ENCODE results near the gene POC1B. TPM values are rescaled to one million over a fixed set of nuclear protein-coding genes. Genes with fewer than 3 reads are reported as not detected.

POC1B gene
- total RNA-seq, 2 donors from 2014 or later: 10.9 to 32.6 TPM

DNA sequence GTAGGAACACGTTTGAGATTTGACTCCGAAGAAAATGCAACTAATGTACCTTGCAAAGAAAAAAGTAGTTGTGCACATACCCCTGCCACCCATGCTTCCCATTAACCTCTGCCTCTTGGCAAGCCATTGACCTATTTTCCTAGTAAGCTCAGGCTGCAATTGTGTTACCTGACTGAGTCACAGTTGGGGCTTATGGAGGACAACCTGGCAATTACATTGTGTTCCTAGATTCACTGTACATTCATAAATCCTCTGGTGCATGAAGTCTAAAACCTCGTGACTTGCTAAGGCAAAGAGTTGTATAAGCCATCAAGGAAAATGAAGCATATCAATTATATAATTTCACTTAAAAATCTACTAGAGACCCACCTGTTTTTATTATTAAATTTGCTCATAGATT, 111.5 kb downstream of the POC1B start:
- Histone ChIP-seq H3K4me1 (no peaks in the 10 kb centered on the region), H3K27me3 (no peaks in the 10 kb centered on the region), H3K36me3 (replicated peaks in 1 of 2; ENCODE audit: insufficient read depth in 1 of 2, low read depth in 2 of 2) (no peaks in the 10 kb centered on the region), H3K27ac (no peak overlapping the region), H3K9me3 (no peaks in the 10 kb centered on the region), H3K4me3 (no peak overlapping the region)
- 88 to 90% methylated on average over 3 of the region's 3 CpGs for WGBS, 2 donors
- ATAC-seq (no peak), DNase-seq (no peak)
- intact Hi-C loops (cut with DNase I): no loop called here
- TF ChIP-seq, protein P1, sequence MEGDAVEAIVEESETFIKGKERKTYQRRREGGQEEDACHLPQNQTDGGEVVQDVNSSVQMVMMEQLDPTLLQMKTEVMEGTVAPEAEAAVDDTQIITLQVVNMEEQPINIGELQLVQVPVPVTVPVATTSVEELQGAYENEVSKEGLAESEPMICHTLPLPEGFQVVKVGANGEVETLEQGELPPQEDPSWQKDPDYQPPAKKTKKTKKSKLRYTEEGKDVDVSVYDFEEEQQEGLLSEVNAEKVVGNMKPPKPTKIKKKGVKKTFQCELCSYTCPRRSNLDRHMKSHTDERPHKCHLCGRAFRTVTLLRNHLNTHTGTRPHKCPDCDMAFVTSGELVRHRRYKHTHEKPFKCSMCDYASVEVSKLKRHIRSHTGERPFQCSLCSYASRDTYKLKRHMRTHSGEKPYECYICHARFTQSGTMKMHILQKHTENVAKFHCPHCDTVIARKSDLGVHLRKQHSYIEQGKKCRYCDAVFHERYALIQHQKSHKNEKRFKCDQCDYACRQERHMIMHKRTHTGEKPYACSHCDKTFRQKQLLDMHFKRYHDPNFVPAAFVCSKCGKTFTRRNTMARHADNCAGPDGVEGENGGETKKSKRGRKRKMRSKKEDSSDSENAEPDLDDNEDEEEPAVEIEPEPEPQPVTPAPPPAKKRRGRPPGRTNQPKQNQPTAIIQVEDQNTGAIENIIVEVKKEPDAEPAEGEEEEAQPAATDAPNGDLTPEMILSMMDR (IDR thresholded peaks at IDR 0.05): no peak
- TF ChIP-seq POLR2A (IDR thresholded peaks at IDR 0.05): no peak

DNA sequence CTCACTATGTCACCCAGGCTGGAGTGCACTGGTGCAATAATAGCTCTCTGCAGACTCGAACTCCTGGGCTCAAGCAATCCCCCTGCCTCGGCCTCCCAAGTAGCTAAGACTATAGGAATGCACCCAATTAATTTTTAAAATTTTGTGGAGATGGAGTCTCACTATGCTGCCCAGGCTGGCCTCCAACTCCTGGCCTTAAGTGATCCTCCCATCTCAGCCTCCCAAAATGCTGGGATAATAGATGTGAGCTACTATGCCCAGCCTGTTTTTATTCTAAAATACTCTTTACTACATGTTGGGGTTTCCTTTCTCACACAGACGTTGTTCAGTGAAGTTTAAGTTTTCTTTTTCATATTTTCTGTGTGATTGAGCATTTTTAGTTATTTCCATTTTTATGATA, 112.6 kb downstream of the POC1B start:
- WGBS, 2 donors: 84 to 89% methylated on average over 3 of the region's 3 CpGs
- H3K9me3 ChIP-seq: no peaks in the 10 kb centered on the region
- no peak for TF ChIP-seq POLR2A (IDR thresholded peaks at IDR 0.05)
- TF ChIP-seq, protein P1 (IDR thresholded peaks at IDR 0.05): no peak
- ATAC-seq (no peak), DNase-seq (no peak)
- no peak overlapping the region for H3K4me3 ChIP-seq
- H3K27ac ChIP-seq: no peak overlapping the region
- H3K4me1 ChIP-seq: no peaks in the 10 kb centered on the region
- intact Hi-C loops (cut with DNase I): no loop called here
- H3K27me3 ChIP-seq: no peaks in the 10 kb centered on the region
- H3K36me3 ChIP-seq (replicated peaks in 1 of 2; ENCODE audit: insufficient read depth in 1 of 2, low read depth in 2 of 2): no peaks in the 10 kb centered on the region

DNA sequence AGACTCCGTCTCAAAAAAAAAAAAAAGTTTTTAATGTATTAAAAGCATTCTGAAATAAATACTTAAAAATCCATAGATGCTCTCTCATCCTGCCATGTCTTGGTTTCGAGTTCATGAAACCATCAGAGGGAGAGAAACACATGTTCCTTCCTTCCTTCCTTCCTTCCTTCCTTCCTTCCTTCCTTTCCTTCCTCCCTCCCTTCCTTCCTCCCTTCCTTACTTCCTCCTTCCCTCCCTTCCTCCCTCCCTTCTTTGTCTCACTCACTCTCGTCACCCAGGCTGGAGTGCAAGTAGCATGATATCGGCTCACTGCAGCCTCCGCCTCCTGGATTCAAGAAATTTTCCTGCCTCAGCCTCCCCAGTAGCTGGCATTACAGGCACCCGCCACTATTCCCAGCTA, 113.2 kb downstream of the POC1B start:
- ATAC-seq (no peak), DNase-seq (no peak)
- H3K27me3 ChIP-seq: no peaks in the 10 kb centered on the region
- H3K4me1 ChIP-seq: no peaks in the 10 kb centered on the region
- 94 to 95% methylated on average over 6 of the region's 6 CpGs for WGBS, 2 donors
- no peak overlapping the region for H3K4me3 ChIP-seq
- H3K9me3 ChIP-seq: no peaks in the 10 kb centered on the region
- TF ChIP-seq POLR2A (IDR thresholded peaks at IDR 0.05): no peak
- TF ChIP-seq, protein P1 (IDR thresholded peaks at IDR 0.05): no peak
- H3K27ac ChIP-seq: no peak overlapping the region
- intact Hi-C loops (cut with DNase I): no loop called here
- H3K36me3 ChIP-seq (replicated peaks in 1 of 2; ENCODE audit: insufficient read depth in 1 of 2, low read depth in 2 of 2): no peaks in the 10 kb centered on the region

DNA sequence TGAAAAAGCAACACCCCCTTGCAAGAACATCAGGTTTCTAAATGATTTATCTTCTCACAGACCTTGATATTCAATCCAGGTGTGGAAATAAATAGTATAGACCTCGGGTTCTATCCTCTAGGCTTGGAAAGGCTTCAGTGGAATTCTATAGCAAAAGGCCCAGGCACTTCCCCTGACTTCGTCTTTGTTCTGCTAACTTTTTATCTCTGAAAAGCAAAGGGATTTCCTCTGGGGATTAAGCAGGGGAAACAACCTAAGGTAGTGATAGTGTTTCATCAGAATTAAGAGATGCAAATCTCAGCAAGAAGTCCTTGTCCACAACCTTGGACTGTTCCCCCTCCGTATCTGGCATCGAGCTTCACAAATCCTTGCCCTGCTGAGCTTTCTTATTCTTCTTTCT, 114.0 kb downstream of the POC1B start:
- Histone ChIP-seq H3K27me3 (no peaks in the 10 kb centered on the region), H3K4me3 (no peak overlapping the region), H3K9me3 (no peaks in the 10 kb centered on the region), H3K36me3 (replicated peaks in 1 of 2; ENCODE audit: insufficient read depth in 1 of 2, low read depth in 2 of 2) (no peaks in the 10 kb centered on the region), H3K4me1 (no peaks in the 10 kb centered on the region), H3K27ac (no peak overlapping the region)
- intact Hi-C loops (cut with DNase I): no loop called here
- DNase-seq (no peak), ATAC-seq (no peak)
- WGBS, 2 donors: 70 to 75% methylated on average over 4 of the region's 4 CpGs
- TF ChIP-seq, protein P1 (IDR thresholded peaks at IDR 0.05): no peak
- TF ChIP-seq POLR2A (IDR thresholded peaks at IDR 0.05): no peak

DNA sequence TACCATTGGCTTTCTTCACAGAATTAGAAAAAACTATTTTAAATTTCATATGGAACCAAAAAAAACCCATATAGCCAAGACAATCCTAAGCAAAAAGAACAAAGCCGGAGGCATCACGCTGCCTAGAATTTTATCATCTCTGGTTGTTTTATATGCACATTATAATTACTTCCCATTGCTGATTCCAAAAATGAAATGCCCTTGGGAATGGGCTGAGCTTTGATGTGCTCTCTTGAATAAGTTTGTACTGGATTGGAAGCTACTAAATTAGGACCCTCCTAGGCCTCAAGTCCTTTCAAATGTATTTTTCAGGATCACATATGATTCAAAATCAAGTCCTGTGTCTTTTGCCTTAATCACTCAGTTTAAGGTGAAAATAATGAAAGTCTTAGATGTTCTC, 114.6 kb downstream of the POC1B start:
- WGBS, 2 donors: 95 to 96% methylated on average over 2 of the region's 2 CpGs

More for the DNA sequence above, 114.6 kb downstream of the POC1B start:
- TF ChIP-seq POLR2A (IDR thresholded peaks at IDR 0.05): no peak
- no peak overlapping the region for H3K27ac ChIP-seq
- intact Hi-C loops (cut with DNase I): no loop called here
- no peak overlapping the region for H3K4me3 ChIP-seq
- H3K27me3 ChIP-seq: no peaks in the 10 kb centered on the region
- no peak for DNase-seq
- no peaks in the 10 kb centered on the region for H3K9me3 ChIP-seq
- H3K36me3 ChIP-seq (replicated peaks in 1 of 2; ENCODE audit: insufficient read depth in 1 of 2, low read depth in 2 of 2): no peaks in the 10 kb centered on the region
- H3K4me1 ChIP-seq: no peaks in the 10 kb centered on the region
- ATAC-seq: no peak

Data from body of pancreas (tissue), 4 donors.